ENCODE measurements around the gene MALSU1. TPM values are rescaled to one million over a fixed set of nuclear protein-coding genes. Genes with fewer than 3 reads are reported as not detected.

Gene MALSU1
- total RNA-seq, 1 experiment from 2014 or later = 114 TPM

- no peak for TF ChIP-seq CTCF (IDR thresholded peaks at IDR 0.05; ENCODE audit: unreplicated experiment)
- Mint-ChIP-seq H3K36me3 (ENCODE audit: insufficient read depth, unreplicated experiment) (peaks cover 84% of the 10 kb centered on the region), H3K9me3 (ENCODE audit: low read depth, unreplicated experiment) (no peaks in the 10 kb centered on the region), H3K27me3 (ENCODE audit: unreplicated experiment) (no peaks in the 10 kb centered on the region), H3K27ac (ENCODE audit: unreplicated experiment) (no peak overlapping the region), H3K4me3 (ENCODE audit: low read depth, unreplicated experiment) (no peak overlapping the region), H3K4me1 (ENCODE audit: low read depth, unreplicated experiment) (no peaks in the 10 kb centered on the region)
- intact Hi-C loops (cut with micrococcal nuclease; ENCODE audit: unreplicated experiment) = no loop called here
- no peak for DNase-seq
- no TSS peak for BruUV-seq (replicated peaks)
- CTCF ChIA-PET = no interaction called here
Observed at GRCh38 chr7:23315366-23315765, 16.2 kb downstream of the MALSU1 start.

- DNase-seq = no peak
- BruUV-seq (replicated peaks) = no TSS peak
- Mint-ChIP-seq H3K27me3 (ENCODE audit: unreplicated experiment) (no peaks in the 10 kb centered on the region), H3K4me1 (ENCODE audit: low read depth, unreplicated experiment) (peaks cover 52% of the 10 kb centered on the region), H3K27ac (ENCODE audit: unreplicated experiment) (no peak overlapping the region), H3K9me3 (ENCODE audit: low read depth, unreplicated experiment) (no peaks in the 10 kb centered on the region), H3K4me3 (ENCODE audit: low read depth, unreplicated experiment) (no peak overlapping the region), H3K36me3 (ENCODE audit: insufficient read depth, unreplicated experiment) (peaks cover 63% of the 10 kb centered on the region)
- no peak for TF ChIP-seq CTCF (IDR thresholded peaks at IDR 0.05; ENCODE audit: unreplicated experiment)
- CTCF ChIA-PET = no interaction called here
- intact Hi-C loops (cut with micrococcal nuclease; ENCODE audit: unreplicated experiment) = no loop called here
Observed at GRCh38 chr7:23331132-23331531, 32.0 kb downstream of the MALSU1 start.

- TF ChIP-seq CTCF (IDR thresholded peaks at IDR 0.05; ENCODE audit: unreplicated experiment) = no peak
- intact Hi-C loops (cut with micrococcal nuclease; ENCODE audit: unreplicated experiment) = loop anchor here (2.0 kb wide), 1 partner anchor 33 kb away; the partner anchor contains the start of gene MALSU1
- CTCF ChIA-PET = interaction anchor here (1.0 to 1.4 kb wide), 3 partner anchors 26 to 59 kb away, joined by 3 to 10 read pairs (median 3); partner anchors contain the start of gene MALSU1
- no peaks in the 10 kb centered on the region for H3K9me3 Mint-ChIP-seq (ENCODE audit: low read depth, unreplicated experiment)
- no TSS peak for BruUV-seq (replicated peaks)
- DNase-seq = no peak
- H3K27me3 Mint-ChIP-seq (ENCODE audit: unreplicated experiment) = no peaks in the 10 kb centered on the region
- H3K36me3 Mint-ChIP-seq (ENCODE audit: insufficient read depth, unreplicated experiment) = peaks cover 71% of the 10 kb centered on the region
- no peak overlapping the region for H3K4me3 Mint-ChIP-seq (ENCODE audit: low read depth, unreplicated experiment)
- H3K27ac Mint-ChIP-seq (ENCODE audit: unreplicated experiment) = peak overlapping the region; percentile 77
- H3K4me1 Mint-ChIP-seq (ENCODE audit: low read depth, unreplicated experiment) = peaks cover 53% of the 10 kb centered on the region
Observed at GRCh38 chr7:23332193-23332592, 33.1 kb downstream of the MALSU1 start.

GRCh38 chr7:23332910-23333612 lies 33.9 kb downstream of the MALSU1 start:
- no peak for DNase-seq
- no peak for TF ChIP-seq CTCF (IDR thresholded peaks at IDR 0.05; ENCODE audit: unreplicated experiment)
- Mint-ChIP-seq H3K4me1 (ENCODE audit: low read depth, unreplicated experiment) (peaks cover 53% of the 10 kb centered on the region), H3K36me3 (ENCODE audit: insufficient read depth, unreplicated experiment) (peaks cover 71% of the 10 kb centered on the region), H3K9me3 (ENCODE audit: low read depth, unreplicated experiment) (no peaks in the 10 kb centered on the region), H3K27me3 (ENCODE audit: unreplicated experiment) (no peaks in the 10 kb centered on the region), H3K4me3 (ENCODE audit: low read depth, unreplicated experiment) (peak overlapping the region; percentile 20), H3K27ac (ENCODE audit: unreplicated experiment) (peak overlapping the region; percentile 77)
- CTCF ChIA-PET = interaction anchor here (0.6 to 1.5 kb wide), 5 partner anchors 13 to 184 kb away, joined by 3 to 10 read pairs (median 4); partner anchors contain the start of gene MALSU1
- BruUV-seq (replicated peaks) = no TSS peak
- intact Hi-C loops (cut with micrococcal nuclease; ENCODE audit: unreplicated experiment) = loop anchor here (2.0 kb wide), 1 partner anchor 34 kb away; the partner anchor contains the start of gene MALSU1
